Panc1 (cell line): Measurements from ENCODE around the gene MYO1F. TPM values are rescaled to one million over a fixed set of nuclear protein-coding genes. Genes with fewer than 3 reads are reported as not detected.

ENCODE experiments used
- ATAC-seq: fragments of 200-7000 bp; cut with Tn5 transposase; 2 replicates; pipeline ENCODE4 v1.9.1; 2020; ENCODE audit warnings: mild to moderate bottlenecking, moderate library complexity
- BruUV-seq: library from RNA; stranded (reverse); fragments of 400-500 nt; replicated peaks from 2 replicates; lab custom pipeline; 2021; lab: Mats Ljungman, UMichigan
- CTCF ChIA-PET: fragments of 300-600 bp; sonication (Branson Sonifier 250); formaldehyde crosslinking; loops from one replicate; lab custom pipeline; 2022; ENCODE audit warnings: antibody characterized with exemption; lab: Charles Lee
- POLR2A ChIA-PET: fragments of 300-600 bp; sonication (Branson Sonifier 250); formaldehyde crosslinking; loops from one replicate; lab custom pipeline; 2022; ENCODE audit warnings: antibody characterized with exemption; lab: Charles Lee
- DNase-seq: peaks from one replicate; pipeline ENCODE4 v3.0.0-alpha.2; 2010; ENCODE audit warnings: low read depth, low spot score
- H3K27ac ChIP-seq: 2 replicates; pipeline ENCODE4 v1.5.1; 2011; ENCODE audit warnings: mild to moderate bottlenecking, low read length, inconsistent platforms
- H3K27me3 ChIP-seq: fragments of 200-500 bp; sonication (Bioruptor generic); 2 replicates; pipeline ENCODE4 v1.6.0; 2014; ENCODE audit warnings: low read length, inconsistent platforms; ENCODE audit not compliant: control insufficient read depth, insufficient read depth
- H3K36me3 ChIP-seq: fragments of 200-500 bp; sonication (Bioruptor generic); 2 replicates; pipeline ENCODE4 v1.5.1; 2014; ENCODE audit warnings: inconsistent platforms, mild to moderate bottlenecking, low read length, moderate library complexity; ENCODE audit not compliant: control insufficient read depth, insufficient read depth
- H3K4me1 ChIP-seq: 2 replicates; pipeline ENCODE4 v1.5.1; 2011; ENCODE audit warnings: inconsistent platforms, mild to moderate bottlenecking, low read length, moderate library complexity; ENCODE audit not compliant: control insufficient read depth, insufficient read depth
- H3K4me3 ChIP-seq, 2 experiments: 2 replicates each; pipeline ENCODE4 v1.5.1; 2011 to 2012; ENCODE audit warnings: low read depth in 2 of 2, low read length in 2 of 2, mild to moderate bottlenecking in 2 of 2, inconsistent platforms in 1 of 2, moderate library complexity in 1 of 2
- H3K9me3 ChIP-seq: fragments of 200-500 bp; sonication (Bioruptor generic); 2 replicates; pipeline ENCODE4 v1.5.1; 2014; ENCODE audit warnings: low read depth, mild to moderate bottlenecking, inconsistent platforms, low read length, moderate library complexity; ENCODE audit not compliant: control insufficient read depth, insufficient read depth
- POLR2AphosphoS5 ChIP-seq: IDR thresholded peaks from 2 replicates; pipeline ENCODE4 v1.6.1; 2012; ENCODE audit warnings: mild to moderate bottlenecking, low read depth, low read length, moderate library complexity
- SIN3A ChIP-seq: IDR thresholded peaks from 2 replicates; pipeline ENCODE4 v1.6.1; 2012; ENCODE audit warnings: low read depth, mild to moderate bottlenecking, low read length, moderate library complexity, borderline replicate concordance; ENCODE audit not compliant: insufficient read depth
- TCF7L2 ChIP-seq: IDR thresholded peaks from 2 replicates; pipeline ENCODE4 v1.6.1; 2011; ENCODE audit warnings: mild to moderate bottlenecking, low read depth, low read length, inconsistent platforms
- in situ Hi-C: cut with HindIII; loops from 2 replicates; pipeline ENCODE4 v1.10.0; 2016; ENCODE audit warnings: low sequenced_read_pairs, low pct_unique_long_range_greater_than_20kb
- intact Hi-C: fragments of 100-400 bp; cut with micrococcal nuclease; formaldehyde crosslinking; loops from one replicate; pipeline ENCODE4 v1.10.0; 2022; ENCODE audit not compliant: unreplicated experiment
- total RNA-seq: library from RNA; stranded (reverse); gene quantifications from one replicate; pipeline ENCODE4 v1.2.1, GENCODE V29; 2021; ENCODE audit not compliant: unreplicated experiment
- TF ChIP-seq, protein P1 (sequence below): fragments of 450-650 bp; IDR thresholded peaks from 2 replicates; pipeline ENCODE4 v1.5.1; 2017; ENCODE audit warnings: mild to moderate bottlenecking
- TF ChIP-seq, protein P2 (sequence below), 2 experiments: IDR thresholded peaks; 2 replicates each; pipeline ENCODE4 v1.6.1; 2011 to 2012; ENCODE audit warnings: low read depth in 2 of 2, control low read depth in 1 of 2, low read length in 1 of 2, mild to moderate bottlenecking in 1 of 2, moderate library complexity in 1 of 2; ENCODE audit not compliant: insufficient read depth in 1 of 2

Gene MYO1F
- total RNA-seq, 1 experiment from 2014 or later, result 0.33 TPM

DNA sequence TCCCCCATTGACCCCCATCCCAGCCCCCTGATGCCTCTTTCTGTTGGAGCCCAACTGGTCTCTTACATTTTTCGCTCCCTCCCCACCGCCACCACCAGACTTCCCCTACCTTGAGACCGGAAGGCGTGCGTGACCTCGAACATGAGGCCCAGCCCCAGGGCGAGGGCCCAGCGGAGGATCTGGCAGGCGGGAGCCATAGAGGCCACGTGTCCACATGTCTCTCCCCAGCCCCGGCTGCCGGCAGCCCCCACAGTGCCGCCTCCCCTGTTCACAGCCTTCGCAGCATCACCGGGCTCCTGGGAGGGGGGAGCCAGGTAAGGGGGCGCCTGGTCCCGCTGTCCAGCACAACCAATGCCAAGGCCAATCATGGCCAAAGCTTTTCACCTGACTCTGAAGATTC, 28.3 kb upstream of the MYO1F start:
- Histone ChIP-seq H3K27ac (no peak overlapping the region), H3K4me1 (peaks cover 4% of the 10 kb centered on the region; the same call in 1 of the 2 replicates), H3K36me3 (no peaks in the 10 kb centered on the region), H3K27me3 (no peaks in the 10 kb centered on the region), H3K9me3 (no peaks in the 10 kb centered on the region), H3K4me3 (no peak overlapping the region)
- POLR2A ChIA-PET, result no interaction called here
- no peak for TF ChIP-seq TCF7L2
- TF ChIP-seq, protein P1, sequence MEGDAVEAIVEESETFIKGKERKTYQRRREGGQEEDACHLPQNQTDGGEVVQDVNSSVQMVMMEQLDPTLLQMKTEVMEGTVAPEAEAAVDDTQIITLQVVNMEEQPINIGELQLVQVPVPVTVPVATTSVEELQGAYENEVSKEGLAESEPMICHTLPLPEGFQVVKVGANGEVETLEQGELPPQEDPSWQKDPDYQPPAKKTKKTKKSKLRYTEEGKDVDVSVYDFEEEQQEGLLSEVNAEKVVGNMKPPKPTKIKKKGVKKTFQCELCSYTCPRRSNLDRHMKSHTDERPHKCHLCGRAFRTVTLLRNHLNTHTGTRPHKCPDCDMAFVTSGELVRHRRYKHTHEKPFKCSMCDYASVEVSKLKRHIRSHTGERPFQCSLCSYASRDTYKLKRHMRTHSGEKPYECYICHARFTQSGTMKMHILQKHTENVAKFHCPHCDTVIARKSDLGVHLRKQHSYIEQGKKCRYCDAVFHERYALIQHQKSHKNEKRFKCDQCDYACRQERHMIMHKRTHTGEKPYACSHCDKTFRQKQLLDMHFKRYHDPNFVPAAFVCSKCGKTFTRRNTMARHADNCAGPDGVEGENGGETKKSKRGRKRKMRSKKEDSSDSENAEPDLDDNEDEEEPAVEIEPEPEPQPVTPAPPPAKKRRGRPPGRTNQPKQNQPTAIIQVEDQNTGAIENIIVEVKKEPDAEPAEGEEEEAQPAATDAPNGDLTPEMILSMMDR, result no peak
- TF ChIP-seq, protein P2, sequence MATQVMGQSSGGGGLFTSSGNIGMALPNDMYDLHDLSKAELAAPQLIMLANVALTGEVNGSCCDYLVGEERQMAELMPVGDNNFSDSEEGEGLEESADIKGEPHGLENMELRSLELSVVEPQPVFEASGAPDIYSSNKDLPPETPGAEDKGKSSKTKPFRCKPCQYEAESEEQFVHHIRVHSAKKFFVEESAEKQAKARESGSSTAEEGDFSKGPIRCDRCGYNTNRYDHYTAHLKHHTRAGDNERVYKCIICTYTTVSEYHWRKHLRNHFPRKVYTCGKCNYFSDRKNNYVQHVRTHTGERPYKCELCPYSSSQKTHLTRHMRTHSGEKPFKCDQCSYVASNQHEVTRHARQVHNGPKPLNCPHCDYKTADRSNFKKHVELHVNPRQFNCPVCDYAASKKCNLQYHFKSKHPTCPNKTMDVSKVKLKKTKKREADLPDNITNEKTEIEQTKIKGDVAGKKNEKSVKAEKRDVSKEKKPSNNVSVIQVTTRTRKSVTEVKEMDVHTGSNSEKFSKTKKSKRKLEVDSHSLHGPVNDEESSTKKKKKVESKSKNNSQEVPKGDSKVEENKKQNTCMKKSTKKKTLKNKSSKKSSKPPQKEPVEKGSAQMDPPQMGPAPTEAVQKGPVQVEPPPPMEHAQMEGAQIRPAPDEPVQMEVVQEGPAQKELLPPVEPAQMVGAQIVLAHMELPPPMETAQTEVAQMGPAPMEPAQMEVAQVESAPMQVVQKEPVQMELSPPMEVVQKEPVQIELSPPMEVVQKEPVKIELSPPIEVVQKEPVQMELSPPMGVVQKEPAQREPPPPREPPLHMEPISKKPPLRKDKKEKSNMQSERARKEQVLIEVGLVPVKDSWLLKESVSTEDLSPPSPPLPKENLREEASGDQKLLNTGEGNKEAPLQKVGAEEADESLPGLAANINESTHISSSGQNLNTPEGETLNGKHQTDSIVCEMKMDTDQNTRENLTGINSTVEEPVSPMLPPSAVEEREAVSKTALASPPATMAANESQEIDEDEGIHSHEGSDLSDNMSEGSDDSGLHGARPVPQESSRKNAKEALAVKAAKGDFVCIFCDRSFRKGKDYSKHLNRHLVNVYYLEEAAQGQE (IDR thresholded peaks at IDR 0.05; ENCODE audit: insufficient read depth in 1 of 2, low read depth in 2 of 2, low read length in 1 of 2), result no peak
- no peak for TF ChIP-seq POLR2AphosphoS5
- TF ChIP-seq SIN3A, result no peak
- DNase-seq (no peak), ATAC-seq (no peak)
- BruUV-seq, result no TSS peak
- CTCF ChIA-PET, result no interaction called here
- intact Hi-C loops, result no loop called here
- in situ Hi-C loops, result no loop called here

DNA sequence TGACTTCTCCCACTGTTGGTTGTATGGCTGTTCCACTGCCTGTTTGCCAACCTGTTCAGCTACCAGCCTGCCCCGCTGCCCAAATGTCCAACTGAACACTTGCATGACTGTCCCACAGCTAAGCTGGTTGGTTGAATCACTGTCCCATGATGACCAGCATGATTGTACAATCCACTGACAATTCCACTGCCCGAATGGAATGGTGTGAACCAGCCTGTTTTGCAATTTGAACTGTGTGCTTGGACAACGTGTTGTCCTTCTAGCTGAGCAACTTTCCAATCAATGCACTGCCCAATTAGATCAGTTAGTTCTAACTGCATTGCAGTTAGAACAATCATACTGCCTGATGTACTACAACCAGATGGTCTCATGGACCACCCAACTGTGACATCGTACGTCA, 24.6 kb upstream of the MYO1F start:
- DNase-seq (no peak), ATAC-seq (no peak)
- Histone ChIP-seq H3K9me3 (no peaks in the 10 kb centered on the region), H3K4me1 (no peaks in the 10 kb centered on the region), H3K27me3 (no peaks in the 10 kb centered on the region), H3K36me3 (no peaks in the 10 kb centered on the region), H3K4me3 (no peak overlapping the region), H3K27ac (no peak overlapping the region)
- BruUV-seq, result no TSS peak
- TF ChIP-seq POLR2AphosphoS5 (no peak), TCF7L2 (no peak), SIN3A (no peak)
- TF ChIP-seq, protein P1, result no peak
- TF ChIP-seq, protein P2 (IDR thresholded peaks at IDR 0.05; ENCODE audit: insufficient read depth in 1 of 2, low read depth in 2 of 2, low read length in 1 of 2), result no peak
- in situ Hi-C loops, result no loop called here
- intact Hi-C loops, result no loop called here
- ChIA-PET CTCF (no interaction called here), POLR2A (interaction anchor here (0.6 kb wide), 1 partner anchor 181 kb away, joined by 3 read pairs; no protein-coding TSS in a partner anchor)
